SH-SY5Y (cell line): ENCODE measurements around the gene CTXN2.

ENCODE experiments used
- GATA2 ChIP-seq: IDR thresholded peaks from 2 replicates; pipeline ENCODE4 v1.6.1; 2011; ENCODE audit warnings: mild to moderate bottlenecking, low read depth, low read length
- GATA3 ChIP-seq: IDR thresholded peaks from 2 replicates; pipeline ENCODE4 v1.6.1; 2011; ENCODE audit warnings: low read depth, mild to moderate bottlenecking, low read length, moderate library complexity

- TF ChIP-seq GATA2: no peak
- no peak for TF ChIP-seq GATA3
Observed at GRCh38 chr15:48248414-48248813, 56.9 kb downstream of the CTXN2 start.
